Activated CD8-positive, alpha-beta memory T cell treated with anti-CD3 and anti-CD28 coated beads for 4 hours (primary cell): Measurements from ENCODE around the gene CRYBG3.
"Not testable (repeated sequence)": the region's sequence is repeated elsewhere in the genome, so short reads cannot be mapped to it uniquely, and the experiment has no call there.

ENCODE experiments used
- DNase-seq, 2 donors: peaks; one replicate each; pipeline ENCODE4 v3.0.0-alpha.2; 2020; ENCODE audit warnings: low read depth in 2 of 2

CRYBG3 gene

DNA sequence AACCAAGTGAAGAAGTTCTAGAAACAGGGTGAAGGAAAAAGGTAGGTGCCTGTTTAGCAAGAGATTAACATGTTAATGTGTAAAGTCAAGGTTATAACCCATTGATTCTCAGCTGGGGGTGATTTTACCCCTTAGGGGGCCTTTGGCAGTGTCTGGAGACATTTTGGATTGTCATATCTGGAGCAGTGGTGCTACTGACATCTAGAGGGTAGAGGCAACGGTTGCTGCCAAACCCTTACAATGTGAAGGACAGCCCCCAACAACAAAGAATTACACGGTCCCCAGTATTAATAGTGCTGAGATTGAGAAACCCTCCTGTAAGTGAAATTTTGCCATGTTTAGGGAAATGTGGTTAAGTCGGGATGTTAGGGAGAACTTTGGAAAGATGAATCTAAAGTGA is 74.7 kb downstream of the CRYBG3 start:
- DNase-seq: no peak

DNA sequence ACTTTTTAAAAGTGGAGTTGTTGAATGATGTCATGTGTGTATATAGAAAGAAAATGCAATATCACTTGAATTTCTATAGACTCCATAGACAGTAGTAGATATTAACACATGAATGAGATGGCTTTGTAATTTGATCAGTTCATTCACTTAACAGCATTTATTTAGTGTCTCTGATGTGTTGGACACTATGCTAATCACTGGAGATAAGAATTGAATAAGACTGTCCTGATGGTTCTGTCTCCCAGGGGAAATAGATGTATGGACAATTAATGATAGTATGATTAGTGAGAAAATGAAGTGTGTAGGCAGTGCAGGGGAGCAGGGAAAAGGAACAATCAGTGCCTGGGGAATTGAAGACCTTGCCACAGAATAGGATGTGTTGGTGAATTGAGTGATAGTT is 77.5 kb downstream of the CRYBG3 start:
- DNase-seq: no peak

DNA sequence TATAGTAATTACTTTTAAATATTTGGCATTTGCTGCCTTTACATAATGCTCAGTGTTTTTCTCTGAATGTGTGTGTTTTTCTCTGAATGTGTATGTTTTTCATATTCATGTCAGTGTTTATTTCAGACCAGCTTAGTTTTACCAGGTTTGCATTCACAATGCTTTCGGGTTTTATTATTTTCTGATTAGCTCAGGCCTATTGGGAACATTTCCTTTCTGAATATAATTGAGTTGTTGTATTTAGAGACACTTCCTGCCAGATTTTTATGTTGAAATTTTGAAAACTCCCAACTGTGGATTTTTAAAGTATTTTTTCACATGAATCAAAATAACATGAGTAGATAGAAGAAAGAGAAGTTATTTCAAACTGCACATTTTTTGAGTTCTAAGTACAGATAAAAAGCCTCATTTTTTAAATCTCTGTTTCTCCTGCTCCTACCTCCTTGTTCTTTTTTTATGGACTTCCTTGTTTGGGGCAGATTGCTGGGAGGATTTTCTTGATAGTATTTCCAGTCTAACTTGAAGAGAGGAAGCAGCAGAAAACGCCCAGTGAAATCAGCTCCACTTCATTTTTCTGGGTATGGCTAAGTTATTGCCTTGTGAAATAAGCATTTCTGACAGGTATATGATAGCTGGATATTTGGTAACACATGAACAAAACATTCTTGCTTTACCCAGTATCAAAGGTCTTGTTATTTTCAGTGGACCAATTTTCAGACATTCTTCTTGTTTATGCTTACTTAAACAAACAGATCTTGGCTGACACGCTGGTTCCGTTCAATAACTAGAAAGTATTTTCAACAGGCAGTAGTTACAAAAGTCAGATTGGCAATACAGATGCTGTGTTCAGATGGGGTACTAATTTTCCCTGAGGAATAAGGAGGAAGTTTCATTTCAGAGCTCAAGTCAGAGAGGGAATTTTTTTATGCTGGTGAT is 79.8 kb downstream of the CRYBG3 start:
- DNase-seq: no peak

DNA sequence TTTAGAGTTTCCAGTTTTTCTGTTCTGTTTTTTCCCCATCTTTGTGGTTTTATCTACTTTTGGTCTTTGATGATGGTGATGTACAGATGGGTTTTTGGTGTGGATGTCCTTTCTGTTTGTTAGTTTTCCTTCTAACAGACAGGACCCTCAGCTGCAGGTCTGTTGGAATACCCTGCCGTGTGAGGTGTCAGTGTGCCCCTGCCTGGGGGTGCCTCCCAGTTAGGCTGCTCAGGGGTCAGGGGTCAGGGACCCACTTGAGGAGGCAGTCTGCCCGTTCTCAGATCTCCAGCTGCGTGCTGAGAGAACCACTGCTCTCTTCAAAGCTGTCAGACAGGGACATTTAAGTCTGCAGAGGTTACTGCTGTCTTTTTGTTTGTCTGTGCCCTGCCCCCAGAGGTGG is 88.0 kb downstream of the CRYBG3 start:
- DNase-seq: not testable (repeated sequence)

DNA sequence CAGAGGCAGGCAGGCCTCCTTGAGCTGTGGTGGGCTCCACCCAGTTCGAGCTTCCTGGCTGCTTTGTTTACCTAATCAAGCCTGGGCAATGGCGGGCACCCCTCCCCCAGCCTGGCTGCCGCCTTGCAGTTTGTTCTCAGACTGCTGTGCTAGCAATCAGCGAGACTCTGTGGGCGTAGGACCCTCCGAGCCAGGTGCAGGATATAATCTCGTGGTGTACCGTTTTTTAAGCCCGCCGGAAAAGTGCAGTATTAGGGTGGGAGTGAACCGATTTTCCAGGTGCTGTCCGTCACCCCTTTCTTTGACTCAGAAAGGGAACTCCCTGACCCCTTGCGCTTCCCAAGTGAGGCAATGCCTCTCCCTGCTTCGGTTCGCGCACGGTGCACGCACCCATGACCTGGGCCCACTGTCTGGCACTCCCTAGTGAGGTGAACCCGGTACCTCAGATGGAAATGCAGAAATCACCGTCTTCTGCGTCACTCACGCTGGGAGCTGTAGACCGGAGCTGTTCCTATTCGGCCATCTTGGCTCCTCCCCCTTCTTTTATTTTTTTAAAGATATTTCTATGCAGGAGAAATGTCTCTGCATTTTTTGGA is 88.5 kb downstream of the CRYBG3 start:
- not testable (repeated sequence) for DNase-seq

DNA sequence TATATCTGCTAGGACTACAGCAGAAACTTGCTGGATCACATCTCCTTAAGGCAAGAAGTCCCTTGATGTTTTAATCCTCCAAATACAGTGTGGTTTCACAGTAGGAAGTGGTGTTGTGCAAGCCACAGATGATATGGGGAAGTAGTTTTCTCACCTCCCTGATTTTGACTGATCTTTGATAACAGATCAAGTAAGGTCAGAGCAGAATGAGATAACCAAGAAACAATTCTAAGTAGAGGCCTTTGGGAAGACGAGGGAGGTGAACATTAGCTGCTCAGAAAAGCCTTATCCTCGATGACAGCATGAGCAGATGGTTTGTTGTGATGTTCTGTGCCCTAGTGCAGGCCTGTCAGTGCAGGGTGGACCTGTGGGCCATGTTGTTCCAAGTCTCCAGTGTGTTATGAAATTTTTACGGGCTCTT is 89.1 kb downstream of the CRYBG3 start:
- DNase-seq: no peak

DNA sequence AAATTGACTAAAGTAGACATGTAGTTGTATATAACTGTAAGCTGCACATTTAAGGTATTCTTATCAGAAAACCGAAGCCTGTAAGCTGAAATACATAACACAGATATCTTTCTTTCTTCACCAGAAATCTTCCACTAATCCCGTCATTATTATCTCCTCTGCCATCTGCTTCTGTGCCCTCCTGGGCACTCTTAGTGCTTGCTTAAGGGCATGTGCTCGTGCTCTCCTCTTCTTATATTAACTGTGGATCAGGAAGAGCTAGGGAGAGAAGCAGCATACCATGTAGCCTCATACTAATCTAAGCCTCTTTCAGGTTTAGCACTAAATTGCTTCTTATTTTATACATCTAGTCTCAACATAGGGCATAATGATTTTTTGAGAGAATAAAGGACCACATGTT is 89.6 kb downstream of the CRYBG3 start:
- DNase-seq: no peak

DNA sequence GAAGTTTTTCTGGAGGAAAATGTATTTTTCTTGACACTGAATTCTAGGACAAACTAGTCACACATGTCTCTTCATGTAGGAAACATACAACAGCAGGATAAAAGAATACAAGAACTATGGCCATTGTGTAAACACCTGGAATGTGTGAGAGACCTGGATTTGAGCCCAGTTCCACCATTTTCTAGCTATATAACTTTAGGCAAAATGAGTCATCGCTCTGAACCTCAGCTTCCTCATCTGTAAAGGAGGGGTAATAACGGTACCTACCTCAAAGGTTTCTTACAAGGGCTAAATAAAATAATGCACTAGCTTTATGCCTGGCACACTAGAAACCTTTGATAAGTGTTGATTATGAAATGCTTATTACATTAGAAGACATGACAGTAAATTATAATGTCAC is 92.6 kb downstream of the CRYBG3 start:
- DNase-seq: no peak

DNA sequence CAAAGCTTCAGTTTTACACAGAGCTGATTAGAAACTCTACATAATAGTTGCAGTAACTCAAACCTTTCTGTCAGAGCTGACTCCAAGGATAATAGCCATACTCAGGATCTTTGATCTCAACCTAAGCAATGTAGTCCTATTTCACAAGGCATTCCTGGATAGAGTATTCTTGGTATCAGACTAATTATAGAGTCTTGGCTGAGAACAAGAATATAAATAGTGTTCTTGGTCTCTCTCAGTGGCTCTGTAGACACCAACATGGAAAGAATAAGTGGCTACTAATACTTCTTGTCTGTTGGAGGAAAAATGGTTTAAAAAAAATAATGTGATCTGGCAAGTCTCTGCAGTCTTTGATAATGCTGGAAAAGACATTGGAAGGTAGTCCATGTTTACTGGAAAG is 94.8 kb downstream of the CRYBG3 start:
- DNase-seq: no peak

DNA sequence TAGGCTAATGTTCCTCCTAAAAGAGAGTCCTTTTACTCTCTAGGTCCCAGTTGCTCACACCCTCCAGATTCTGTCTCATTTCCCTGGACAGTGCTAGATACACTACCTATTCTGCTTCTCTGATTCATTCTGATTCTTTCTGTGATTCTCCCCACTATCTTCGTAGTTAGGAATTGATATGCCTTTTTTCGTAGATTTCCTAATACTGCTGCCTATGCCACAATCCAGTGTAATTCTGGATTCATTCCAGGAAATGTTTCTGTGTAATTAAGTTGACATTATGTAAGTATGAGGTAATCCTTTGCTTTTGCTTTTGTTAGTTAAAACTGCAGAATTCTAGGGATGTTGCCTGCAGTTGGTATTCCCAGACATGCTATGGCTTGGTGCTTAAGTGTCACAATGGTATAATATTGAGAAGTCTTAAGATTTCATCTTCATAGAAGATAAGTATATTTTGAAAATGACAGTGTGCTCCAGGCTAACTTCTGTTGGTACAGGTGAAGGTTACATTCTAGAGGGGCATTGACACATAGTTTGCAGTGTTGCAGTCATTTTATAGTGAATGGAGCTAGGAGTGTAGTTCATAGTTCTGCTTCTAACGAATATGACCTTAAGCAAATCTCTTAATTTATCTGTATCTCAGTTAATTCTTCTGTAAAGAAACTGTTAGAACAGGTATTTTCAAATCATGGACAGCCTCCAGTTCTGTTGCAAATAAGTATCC is 96.2 kb downstream of the CRYBG3 start:
- no peak for DNase-seq

DNA sequence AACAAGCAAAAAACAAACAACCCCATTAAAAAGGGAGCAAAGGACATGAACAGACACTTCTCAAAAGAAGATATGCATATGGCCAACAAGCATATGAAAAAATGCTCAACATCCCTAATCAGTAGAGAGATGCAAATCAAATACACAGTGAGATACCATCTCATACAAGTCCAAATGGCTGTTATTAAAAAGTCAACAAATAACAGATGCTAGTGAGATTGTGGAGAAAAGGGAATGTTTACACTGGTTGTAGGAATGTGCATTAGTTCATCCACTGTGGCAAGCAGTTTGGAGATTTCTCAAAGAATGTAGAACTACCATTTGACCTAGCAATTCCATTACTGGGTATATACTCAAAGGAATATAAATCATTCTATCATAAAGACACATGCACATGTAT is 105.9 kb downstream of the CRYBG3 start:
- DNase-seq: no peak

DNA sequence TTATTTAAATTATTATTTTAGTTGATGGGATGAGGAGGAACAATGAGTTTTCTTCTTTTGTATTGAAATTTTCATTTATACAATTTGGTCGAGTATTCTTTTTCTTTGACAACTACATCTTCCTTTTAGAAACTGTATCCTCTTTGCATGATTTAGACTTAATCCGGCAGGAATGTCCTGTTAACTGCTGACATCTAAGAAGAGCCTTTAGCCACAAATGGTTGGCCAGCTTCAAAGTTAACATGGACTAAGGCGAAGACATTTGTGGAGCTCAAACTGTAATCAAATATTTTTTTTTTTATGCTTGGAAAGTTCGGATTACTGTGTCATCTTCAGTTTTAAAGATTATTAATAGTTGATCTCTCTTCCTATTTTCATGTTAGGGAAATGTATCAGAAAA is 107.2 kb downstream of the CRYBG3 start:
- no peak for DNase-seq

DNA sequence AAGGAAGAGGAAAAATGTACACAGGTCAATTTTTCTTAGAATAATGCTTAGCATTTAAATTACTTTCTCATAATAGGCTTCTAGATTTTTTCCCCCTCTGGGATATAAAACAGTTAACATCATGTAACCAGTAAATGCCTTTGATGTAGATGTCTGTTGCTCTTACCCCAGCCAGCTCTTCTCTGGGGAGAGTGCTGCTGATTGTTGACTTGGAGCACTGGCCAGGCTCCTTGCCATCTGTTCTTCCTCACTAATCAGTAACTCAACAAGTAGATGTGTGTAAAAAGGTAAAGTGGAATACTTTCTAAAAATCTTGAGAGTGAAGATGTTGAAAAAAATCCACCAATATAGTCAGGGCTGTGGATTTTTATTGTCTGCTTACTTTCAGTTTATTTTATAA is 108.2 kb downstream of the CRYBG3 start:
- no peak for DNase-seq

DNA sequence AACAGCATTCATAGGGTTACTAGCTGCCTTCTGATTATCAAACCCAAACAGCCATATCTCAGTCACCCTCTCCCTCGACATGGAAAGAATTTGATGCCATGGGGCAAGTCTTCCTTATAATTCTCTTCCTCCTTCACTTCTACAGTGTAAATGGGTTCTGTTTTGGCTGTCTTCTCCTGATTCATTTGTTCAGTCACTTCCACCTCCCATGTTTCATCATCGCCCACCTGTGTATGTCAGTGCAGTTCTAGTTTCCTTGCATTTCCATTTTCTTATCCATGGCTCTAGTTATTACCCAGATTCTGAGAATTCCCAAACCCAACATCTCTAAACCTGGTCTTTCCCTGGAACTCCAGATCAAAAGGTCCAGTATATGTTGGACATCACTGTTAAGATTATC is 109.4 kb downstream of the CRYBG3 start:
- no peak for DNase-seq

DNA sequence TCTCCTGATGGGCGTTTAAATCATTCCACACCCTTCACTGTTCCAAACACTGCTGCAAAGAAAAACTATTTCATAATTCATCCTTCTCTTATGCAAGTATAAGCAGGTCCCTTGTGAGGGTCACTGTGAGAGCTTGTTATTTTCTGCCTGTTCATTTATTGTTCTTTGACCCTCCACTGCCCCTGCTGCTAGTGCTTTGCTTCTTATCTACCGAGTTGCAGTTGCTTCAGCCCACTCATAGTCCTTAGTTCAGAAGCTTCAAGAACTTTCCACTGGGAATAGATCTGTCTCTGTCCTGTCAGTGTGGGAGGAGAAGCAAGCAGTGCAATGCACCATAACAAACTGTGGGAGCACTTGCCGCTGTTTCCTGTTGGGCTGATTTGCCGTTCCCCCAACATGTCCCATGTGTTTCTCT is 110.6 kb downstream of the CRYBG3 start:
- no peak for DNase-seq

DNA sequence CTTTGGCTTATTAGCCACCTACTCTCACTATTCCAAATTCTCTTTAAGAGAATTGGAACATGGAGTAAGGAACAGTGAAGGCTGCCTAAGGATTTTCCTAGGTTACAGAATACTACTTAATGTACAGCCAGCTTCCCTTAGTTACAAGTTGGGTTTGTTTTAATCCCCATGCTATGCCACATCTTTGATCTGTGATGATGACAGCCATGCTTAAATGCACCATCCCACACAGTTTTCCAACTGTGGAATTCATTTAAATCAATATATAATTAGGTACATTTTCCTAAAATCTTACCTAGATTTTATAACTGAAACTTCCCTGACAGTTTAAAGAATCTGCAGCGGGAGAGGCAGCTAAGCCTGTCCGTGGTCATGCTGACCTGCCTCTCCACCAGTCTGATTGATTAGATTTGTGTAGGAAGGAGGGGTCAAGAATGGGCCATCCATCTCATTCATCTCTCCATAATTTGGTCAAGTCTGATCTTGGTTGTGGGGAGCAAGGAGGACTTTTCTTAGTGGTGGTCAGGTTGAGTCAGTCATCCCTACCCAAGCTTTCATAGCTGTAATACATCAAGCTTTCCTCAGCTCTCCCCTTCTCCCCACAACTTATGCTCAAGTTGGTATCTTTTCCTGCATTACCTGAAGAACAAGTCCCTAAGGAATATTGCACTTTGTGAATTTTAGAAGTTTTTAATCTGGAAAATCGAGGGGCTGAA is 113.3 kb downstream of the CRYBG3 start:
- no peak for DNase-seq

DNA sequence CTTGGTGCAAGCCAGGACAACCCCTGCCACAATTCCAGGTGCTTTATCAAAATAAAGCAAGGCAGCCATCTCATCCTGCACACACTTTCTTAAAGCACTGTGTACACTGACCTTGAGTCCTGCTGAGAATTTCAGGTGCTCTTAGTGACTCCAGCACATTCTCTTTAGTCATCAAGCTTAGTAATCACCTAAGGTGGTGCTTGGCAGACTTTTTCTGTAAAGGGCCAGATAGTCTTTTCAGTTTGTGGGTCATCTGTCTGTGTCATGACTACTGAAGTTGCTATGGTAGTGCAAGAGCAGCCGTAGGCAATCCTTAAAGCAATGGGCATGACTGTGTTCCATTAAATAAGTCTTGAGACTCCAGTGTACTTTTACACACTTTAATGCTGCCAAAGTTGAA is 114.0 kb downstream of the CRYBG3 start:
- no peak for DNase-seq

DNA sequence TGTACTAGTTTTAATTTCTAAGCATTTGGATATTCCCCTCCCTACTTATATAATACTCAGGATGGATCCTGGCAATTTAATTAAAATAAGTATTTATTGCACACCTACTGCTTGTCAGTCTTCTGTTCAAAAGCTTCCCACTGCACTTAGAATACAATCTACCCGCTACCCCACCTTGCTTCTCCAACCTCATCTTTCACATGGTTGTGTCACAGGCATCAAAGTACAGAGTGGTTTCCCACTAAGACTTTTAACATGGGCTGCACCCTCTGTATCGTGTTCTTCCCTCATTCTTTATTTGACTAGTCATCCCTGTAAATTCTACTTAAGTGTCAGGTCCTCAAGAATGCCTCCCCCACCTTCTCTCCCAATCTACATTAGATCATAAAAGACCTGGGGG is 115.4 kb downstream of the CRYBG3 start:
- no peak for DNase-seq

DNA sequence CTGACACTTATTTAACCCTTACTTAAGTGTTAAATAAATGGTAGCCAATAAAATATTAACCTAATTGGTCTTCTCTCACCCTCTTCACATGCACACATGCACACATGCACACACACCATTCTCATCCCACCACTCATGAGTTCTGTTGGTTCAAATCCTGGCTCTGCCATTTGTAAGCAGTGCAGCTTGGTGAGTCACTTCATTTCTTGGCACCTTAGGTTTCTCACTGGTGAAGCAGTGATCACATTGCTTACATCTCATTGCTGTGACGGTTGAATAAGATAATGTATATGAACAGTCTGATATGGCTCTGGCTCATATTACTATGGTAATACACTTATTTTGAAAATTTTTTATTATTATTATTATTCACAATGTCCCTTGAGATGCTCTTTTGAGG is 116.6 kb downstream of the CRYBG3 start:
- DNase-seq: no peak

DNA sequence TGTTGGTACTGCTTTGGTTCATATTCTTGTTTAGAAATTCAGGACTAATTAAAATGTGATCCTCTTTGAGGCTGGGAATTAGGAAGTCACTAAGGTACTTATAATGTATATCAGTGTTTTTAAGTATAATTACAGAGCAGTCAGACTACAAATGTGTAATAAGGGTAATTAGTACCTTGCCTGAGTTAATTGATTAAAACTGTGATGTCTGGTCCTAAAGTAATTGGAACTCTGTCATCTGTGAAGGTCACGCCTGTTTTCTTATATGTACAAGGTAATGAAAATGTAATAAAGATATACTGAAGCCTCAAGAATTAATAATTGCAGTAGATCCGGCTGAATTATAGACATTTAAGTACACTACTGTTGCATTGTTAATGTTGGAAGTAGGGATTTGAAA is 117.6 kb downstream of the CRYBG3 start:
- no peak for DNase-seq

DNA sequence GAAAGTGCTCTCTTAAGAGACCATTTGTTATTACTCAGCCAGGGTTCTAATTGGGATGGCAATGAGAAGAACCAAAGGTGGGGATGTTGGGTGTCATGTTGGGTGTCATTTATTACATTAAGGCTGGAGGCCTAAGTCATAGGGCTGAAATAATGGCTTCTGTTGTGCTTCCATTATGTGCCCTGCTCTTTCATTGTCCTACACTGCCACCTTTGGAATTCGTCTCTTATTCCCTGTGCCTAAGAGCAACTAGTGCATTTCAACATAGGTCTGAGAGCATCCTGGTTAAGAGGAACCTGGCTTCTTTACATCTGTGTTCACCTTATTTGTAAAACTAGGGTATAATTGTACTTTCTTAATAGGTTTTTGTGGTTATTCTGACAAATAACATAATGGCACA is 118.2 kb downstream of the CRYBG3 start:
- no peak for DNase-seq
